OCI-LY3 (cell line): ENCODE measurements around the gene PRRC2C.
"Not testable (repeated sequence)": the region's sequence is repeated elsewhere in the genome, so short reads cannot be mapped to it uniquely, and the experiment has no call there.

Experiments
- H2AFZ ChIP-seq: fragments of 200-600, 300-600 bp; shearing (Covaris generic); 2 replicates; pipeline ENCODE4 v1.6.0; 2014; ENCODE audit warnings: antibody characterized with exemption, low read depth, low read length
- H3K27ac ChIP-seq: fragments of 200-600, 300-600 bp; sonication (generic); 2 replicates; pipeline ENCODE4 v1.5.1; 2014; ENCODE audit warnings: mild to moderate bottlenecking, low read length, moderate library complexity, mixed read lengths
- H3K27me3 ChIP-seq: fragments of 200-600, 300-600 bp; sonication (generic); 2 replicates; pipeline ENCODE4 v1.6.1; 2014; ENCODE audit warnings: low read depth, low read length, mixed read lengths
- H3K36me3 ChIP-seq: fragments of 200-600, 300-600 bp; sonication (generic); replicated peaks from 2 replicates; pipeline ENCODE3; 2014; ENCODE audit warnings: low read depth, low read length, mixed read lengths
- H3K4me1 ChIP-seq: fragments of 300-600, 200-600 bp; sonication (generic); 2 replicates; pipeline ENCODE4 v1.6.1; 2014; ENCODE audit warnings: low read length, mixed read lengths
- H3K4me2 ChIP-seq: fragments of 200-600, 300-600 bp; sonication (generic); 2 replicates; pipeline ENCODE4 v1.6.1; 2014; ENCODE audit warnings: low read length, mixed read lengths
- H3K4me3 ChIP-seq: fragments of 300-600, 200-600 bp; sonication (generic); 2 replicates; pipeline ENCODE4 v1.5.1; 2014; ENCODE audit warnings: antibody characterized with exemption, mild to moderate bottlenecking, low read length, moderate library complexity
- H3K79me2 ChIP-seq: fragments of 300-600, 200-600 bp; shearing (Covaris generic); 2 replicates; pipeline ENCODE4 v1.6.1; 2014; ENCODE audit warnings: mild to moderate bottlenecking, low read length, mixed read lengths
- H3K9ac ChIP-seq: fragments of 300-600, 200-600 bp; shearing (Covaris generic); 2 replicates; pipeline ENCODE4 v1.6.0; 2014; ENCODE audit warnings: mild to moderate bottlenecking, low read length, moderate library complexity
- H3K9me3 ChIP-seq: fragments of 200-600, 300-600 bp; shearing (Covaris generic); 2 replicates; pipeline ENCODE4 v1.6.1; 2014; ENCODE audit warnings: low read length, mixed read lengths; ENCODE audit not compliant: insufficient read depth
- H4K20me1 ChIP-seq: fragments of 200-600, 300-600 bp; sonication (generic); 2 replicates; pipeline ENCODE4 v1.6.1; 2016; ENCODE audit warnings: low read length, mixed read lengths; ENCODE audit not compliant: insufficient read depth
- CTCF ChIP-seq: fragments of 200-600, 300-600 bp; sonication (generic); IDR thresholded peaks from 2 replicates; pipeline ENCODE4 v1.5.1; 2014; ENCODE audit warnings: antibody characterized with exemption, low read length, low read depth
- EZH2phosphoT487 ChIP-seq: fragments of 200-600 bp; shearing (Covaris generic); IDR thresholded peaks from 2 replicates; pipeline ENCODE4 v1.6.1; 2018; ENCODE audit warnings: antibody characterized with exemption, mixed run types, low read depth

Gene PRRC2C

GRCh38 chr1:171545523-171545922 is 60.2 kb downstream of the PRRC2C start:
- H3K36me3 ChIP-seq = peaks cover 69% of the 10 kb centered on the region
- peaks cover 78% of the 10 kb centered on the region for H3K79me2 ChIP-seq
- no peak overlapping the region for H3K9ac ChIP-seq
- TF ChIP-seq EZH2phosphoT487 = no peak
- TF ChIP-seq CTCF = no peak
- H3K9me3 ChIP-seq = no peaks in the 10 kb centered on the region
- H2AFZ ChIP-seq = no peak overlapping the region
- no peak overlapping the region for H3K4me3 ChIP-seq
- peaks cover 21% of the 10 kb centered on the region for H4K20me1 ChIP-seq
- H3K4me1 ChIP-seq = no peaks in the 10 kb centered on the region
- H3K27me3 ChIP-seq = no peaks in the 10 kb centered on the region
- H3K4me2 ChIP-seq = no peak overlapping the region
- H3K27ac ChIP-seq = no peak overlapping the region

GRCh38 chr1:171550050-171550449 is 64.7 kb downstream of the PRRC2C start:
- no peaks in the 10 kb centered on the region for H3K9me3 ChIP-seq
- no peaks in the 10 kb centered on the region for H3K4me1 ChIP-seq
- no peak overlapping the region for H3K27ac ChIP-seq
- no peak overlapping the region for H2AFZ ChIP-seq
- peaks cover 38% of the 10 kb centered on the region for H3K36me3 ChIP-seq
- no peak overlapping the region for H3K4me2 ChIP-seq
- no peak overlapping the region for H3K4me3 ChIP-seq
- TF ChIP-seq EZH2phosphoT487 = no peak
- TF ChIP-seq CTCF = no peak
- H3K9ac ChIP-seq = no peak overlapping the region
- H4K20me1 ChIP-seq = 0 out of 2 replicates have a peak, but pooled peaks cover 13% of the 10 kb centered on the region
- no peaks in the 10 kb centered on the region for H3K27me3 ChIP-seq
- peaks cover 66% of the 10 kb centered on the region for H3K79me2 ChIP-seq

GRCh38 chr1:171550598-171551100 is 65.3 kb downstream of the PRRC2C start:
- not testable (repeated sequence) for H3K4me3 ChIP-seq, H2AFZ ChIP-seq, H3K9me3 ChIP-seq, H3K4me1 ChIP-seq, H3K27me3 ChIP-seq, H3K4me2 ChIP-seq, H3K9ac ChIP-seq, H3K27ac ChIP-seq
- 0 out of 2 replicates have a peak, but pooled peaks cover 12% of the 10 kb centered on the region for H4K20me1 ChIP-seq
- H3K36me3 ChIP-seq = peaks cover 34% of the 10 kb centered on the region
- H3K79me2 ChIP-seq = peaks cover 65% of the 10 kb centered on the region

GRCh38 chr1:171553960-171554359 is 68.6 kb downstream of the PRRC2C start:
- H3K4me2 ChIP-seq, H3K9ac ChIP-seq, H3K4me3 ChIP-seq, H3K27ac ChIP-seq, H4K20me1 ChIP-seq, H3K27me3 ChIP-seq, H2AFZ ChIP-seq, H3K9me3 ChIP-seq, H3K4me1 ChIP-seq: not testable (repeated sequence)
- H3K36me3 ChIP-seq = peaks cover 41% of the 10 kb centered on the region
- peaks cover 65% of the 10 kb centered on the region for H3K79me2 ChIP-seq

GRCh38 chr1:171563675-171564074 is 78.3 kb downstream of the PRRC2C start:
- H3K27me3 ChIP-seq = no peaks in the 10 kb centered on the region
- no peaks in the 10 kb centered on the region for H3K9me3 ChIP-seq
- peaks cover 14% of the 10 kb centered on the region for H3K79me2 ChIP-seq
- TF ChIP-seq CTCF = no peak
- TF ChIP-seq EZH2phosphoT487 = no peak
- peaks cover 27% of the 10 kb centered on the region for H3K4me1 ChIP-seq
- H3K27ac ChIP-seq = no peak overlapping the region
- H3K4me2 ChIP-seq = no peak overlapping the region
- H3K4me3 ChIP-seq = no peak overlapping the region
- no peak overlapping the region for H2AFZ ChIP-seq
- H3K36me3 ChIP-seq = peaks cover 71% of the 10 kb centered on the region
- H4K20me1 ChIP-seq = no peaks in the 10 kb centered on the region
- no peak overlapping the region for H3K9ac ChIP-seq
